Amniotic epithelial cell (primary cell): ENCODE results near the gene RNF112.
A peak's percentile ranks its signal among the peaks of the same experiment; 100 is the strongest.
"Not testable (repeated sequence)": the region's sequence is repeated elsewhere in the genome, so short reads cannot be mapped to it uniquely, and the experiment has no call there.

Experiments used
- DNase-seq: peaks from one replicate; pipeline ENCODE4 v3.0.0-alpha.2; 2010; ENCODE audit warnings: low read depth

The RNF112 gene

GRCh38 chr17:19448341-19449268 is 37.6 kb downstream of the RNF112 start:
- DNase-seq: peak; percentile 100

DNA sequence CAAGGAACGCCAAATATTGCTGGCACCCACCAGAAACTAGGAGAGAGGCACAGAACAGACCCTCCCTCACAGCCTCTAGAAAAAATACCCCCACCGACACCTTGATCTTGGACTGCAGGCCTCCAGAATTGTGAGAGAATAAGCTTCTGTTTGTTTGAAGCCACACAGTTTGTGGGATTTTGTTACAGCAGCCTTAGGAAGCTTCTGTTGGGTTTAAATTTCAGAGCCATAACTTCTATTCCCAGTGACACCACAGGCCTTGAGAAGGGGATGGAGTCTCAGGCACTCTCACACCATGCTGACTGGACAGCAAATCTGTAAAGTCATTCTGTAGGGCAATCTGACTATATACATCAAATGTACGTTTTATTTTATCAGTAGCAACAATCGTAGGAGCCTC is 38.6 kb downstream of the RNF112 start:
- DNase-seq: no peak

DNA sequence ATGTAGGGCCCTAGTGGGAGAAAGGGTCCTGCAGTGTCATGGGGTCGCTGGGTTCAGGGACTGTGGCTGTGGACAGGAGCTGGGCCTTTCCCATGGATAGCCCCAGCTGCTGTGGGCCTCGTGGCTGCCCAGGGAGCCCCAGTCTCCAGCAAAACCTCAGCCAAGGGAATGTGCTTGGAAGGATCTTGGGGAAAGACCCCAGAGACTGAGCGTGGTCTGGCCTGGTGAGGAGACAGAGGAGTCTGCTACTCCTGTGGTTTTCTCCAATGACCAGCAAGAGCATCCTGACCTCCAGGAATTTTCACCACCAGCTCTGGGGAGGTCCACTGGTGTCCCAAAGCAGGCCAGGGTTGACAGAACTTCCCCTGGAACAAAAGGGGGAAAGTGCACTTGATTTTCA is 42.3 kb downstream of the RNF112 start:
- no peak for DNase-seq

GRCh38 chr17:19454074-19454473 is 43.0 kb downstream of the RNF112 start:
- peak; percentile 15 for DNase-seq

GRCh38 chr17:19456016-19456927 is 45.2 kb downstream of the RNF112 start:
- DNase-seq: no peak

DNA sequence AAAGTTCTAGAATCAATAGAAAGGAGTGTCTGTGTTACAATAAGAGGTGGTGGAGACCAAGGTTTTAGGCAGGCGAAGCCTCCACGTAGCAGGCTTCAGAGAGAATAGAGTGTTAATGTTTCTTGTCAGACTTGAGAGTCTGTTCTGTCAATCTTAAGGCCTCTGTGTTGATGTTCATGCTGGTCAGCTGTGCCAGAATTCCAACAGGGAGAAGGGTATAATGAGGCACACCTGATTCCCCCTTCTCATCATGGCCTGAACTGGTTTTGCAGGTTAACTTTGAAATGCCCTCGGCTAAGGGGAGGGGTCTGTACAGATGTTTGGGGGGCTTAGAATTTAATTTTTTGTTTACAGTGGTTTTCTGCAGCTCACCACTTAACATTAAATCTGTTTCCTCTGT is 46.0 kb downstream of the RNF112 start:
- DNase-seq: no peak

DNA sequence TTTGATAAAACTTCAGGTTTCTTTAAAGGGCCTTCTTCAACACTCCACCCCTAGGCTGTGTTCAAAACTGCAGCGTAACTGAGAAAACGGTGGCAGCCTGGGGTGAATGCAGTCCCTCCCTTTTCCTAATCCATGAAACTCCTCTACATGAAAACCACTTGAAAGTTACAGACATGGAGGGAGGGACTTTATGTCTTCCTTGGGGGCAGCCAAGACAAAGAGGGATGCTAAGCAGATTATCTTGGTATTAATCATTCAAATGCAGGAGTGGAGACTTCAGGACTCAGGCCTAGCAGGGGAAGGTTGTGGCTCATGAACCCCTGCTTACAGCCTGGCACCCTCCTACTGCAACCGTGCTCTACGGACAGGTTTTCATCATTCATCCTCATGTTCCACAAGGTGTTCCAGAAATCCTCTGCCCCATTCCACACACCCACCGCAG is 46.8 kb downstream of the RNF112 start:
- DNase-seq: no peak

DNA sequence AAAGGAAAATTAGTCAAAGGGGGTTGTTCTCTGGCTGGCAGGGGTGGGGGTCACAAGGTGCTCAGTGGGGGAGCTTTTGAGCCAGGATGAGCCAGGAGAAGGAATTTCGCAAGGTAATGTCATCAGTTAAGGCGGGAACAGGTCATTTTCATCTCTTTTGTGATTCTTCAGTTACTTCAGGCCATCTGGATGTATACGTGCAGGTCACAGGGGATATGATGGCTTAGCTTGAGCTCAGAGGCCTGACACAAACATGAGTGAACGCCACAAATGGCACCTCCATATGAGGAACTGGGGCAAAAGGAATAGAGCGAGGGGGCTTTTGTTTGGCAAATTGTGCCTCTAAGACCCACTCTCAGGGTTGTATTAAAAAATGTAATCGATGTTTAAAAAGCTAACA is 47.4 kb downstream of the RNF112 start:
- not testable (repeated sequence) for DNase-seq

DNA sequence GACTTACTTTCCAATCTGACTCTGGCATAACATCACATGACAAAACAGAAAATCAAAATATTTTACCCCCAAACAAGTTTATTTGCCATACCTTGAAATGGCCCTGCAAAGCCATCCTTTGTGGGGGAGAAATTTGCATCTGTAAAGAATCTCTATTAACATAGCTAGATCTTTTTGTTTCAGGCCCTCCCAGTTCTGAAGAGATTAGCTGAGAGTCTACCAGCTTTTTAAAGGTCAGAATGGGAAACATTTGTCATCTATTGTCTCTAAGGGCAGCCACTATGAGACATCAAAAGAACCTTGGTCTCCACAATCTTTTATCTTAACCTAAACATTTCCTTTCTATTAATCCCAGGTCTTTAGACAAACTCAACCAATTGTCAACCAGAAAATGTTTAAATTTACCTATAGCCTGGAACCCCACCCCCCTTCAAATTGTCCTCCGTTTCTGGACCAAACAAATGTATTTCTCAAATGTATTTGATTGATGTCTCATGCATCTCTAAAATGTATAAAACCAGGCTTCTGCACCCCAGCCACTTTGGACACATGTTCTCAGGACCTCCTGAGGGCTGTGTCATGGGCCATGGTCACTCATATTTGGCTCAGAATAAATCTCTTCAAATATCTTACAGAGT is 48.1 kb downstream of the RNF112 start:
- DNase-seq: not testable (repeated sequence)

- DNase-seq: no peak
These were observed 49.7 kb downstream of the RNF112 start for GRCh38 chr17:19460700-19461099.

GRCh38 chr17:19461116-19461515 is 50.1 kb downstream of the RNF112 start:
- no peak for DNase-seq

DNA sequence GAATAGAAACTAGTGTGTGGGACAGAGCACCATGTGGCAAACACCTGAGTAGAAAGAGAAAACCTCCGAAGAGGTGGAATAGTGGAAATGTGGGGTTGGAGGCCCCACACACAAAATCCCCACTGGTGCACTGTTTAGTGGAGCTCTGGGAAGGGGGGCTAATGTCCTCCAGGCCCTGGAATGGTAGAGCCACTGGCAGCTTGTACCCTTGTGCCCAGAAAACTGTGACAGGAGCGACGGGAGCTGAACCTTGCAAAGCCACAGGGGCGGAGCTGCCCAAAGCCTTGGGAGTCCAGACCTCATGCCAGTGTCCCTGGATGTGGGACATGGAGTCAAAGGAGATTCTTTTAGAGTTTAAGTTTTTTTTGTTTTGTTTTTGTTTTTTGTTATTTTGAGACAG is 50.6 kb downstream of the RNF112 start:
- no peak for DNase-seq

- DNase-seq: not testable (repeated sequence)
These were observed 51.5 kb downstream of the RNF112 start for GRCh38 chr17:19462456-19463035.

GRCh38 chr17:19464031-19465026 is 53.3 kb downstream of the RNF112 start:
- DNase-seq: no peak
